Mesodermal cell (in vitro differentiated cells): Measurements from ENCODE around the gene PCDH9.
A peak's percentile ranks its signal among the peaks of the same experiment; 100 is the strongest.

Experiments
- H3K27ac ChIP-seq: 2 replicates; pipeline ENCODE4 v1.7.0; 2013; ENCODE audit warnings: mild to moderate bottlenecking, low read depth, low read length, moderate library complexity; ENCODE audit not compliant: severe bottlenecking
- H3K36me3 ChIP-seq: 2 replicates; pipeline ENCODE4 v1.7.1; 2013; ENCODE audit warnings: mild to moderate bottlenecking, low read length, moderate library complexity; ENCODE audit not compliant: control insufficient read depth, insufficient read depth
- H3K4me1 ChIP-seq: one replicate; pipeline ENCODE4 v1.7.1; 2013; ENCODE audit warnings: mild to moderate bottlenecking, low read length; ENCODE audit not compliant: insufficient read depth, control insufficient read depth, poor library complexity, severe bottlenecking
- H3K4me3 ChIP-seq: 2 replicates; pipeline ENCODE4 v1.7.0; 2013; ENCODE audit warnings: low read length, control low read depth, mild to moderate bottlenecking; ENCODE audit not compliant: insufficient read depth, poor library complexity, severe bottlenecking; ENCODE audit errors: extremely low read depth
- H3K9me3 ChIP-seq: 2 replicates; pipeline ENCODE4 v1.7.1; 2013; ENCODE audit warnings: mild to moderate bottlenecking, low read length, moderate library complexity; ENCODE audit not compliant: control insufficient read depth
- WGBS, 2 experiments: methylation state at CpG; one replicate each; pipeline ENCODE4 v1.1.5; 2013; ENCODE audit warnings: missing lambda C conversion rate in 2 of 2; ENCODE audit not compliant: insufficient coverage in 2 of 2; 5-methylcytosine and 5-hydroxymethylcytosine counted together

Gene PCDH9

DNA sequence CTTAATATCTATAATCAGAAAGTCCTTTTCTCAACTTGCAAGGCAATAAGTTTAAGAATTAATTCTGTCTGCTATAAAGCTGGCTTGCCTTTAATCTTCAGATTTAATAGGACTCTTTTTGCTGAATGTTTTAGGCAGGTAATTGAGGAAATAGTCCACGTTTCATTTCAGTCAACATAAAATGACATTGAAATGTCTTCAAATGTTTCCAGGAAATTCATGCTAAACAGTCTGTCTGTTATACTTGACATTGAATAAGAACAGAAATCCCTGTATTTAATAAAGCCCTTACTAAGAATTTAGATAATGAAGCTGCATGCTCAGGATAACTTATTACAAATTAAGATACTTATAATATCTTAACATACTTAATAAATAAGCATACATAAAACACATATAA is 84.2 kb downstream of the PCDH9 start:
- H3K4me1 ChIP-seq = peaks cover 30% of the 10 kb centered on the region
- no peak overlapping the region for H3K27ac ChIP-seq
- no CpG with 5 or more reads among the region's 1 CpG for WGBS, 2 experiments
- no peaks in the 10 kb centered on the region for H3K9me3 ChIP-seq
- H3K4me3 ChIP-seq = no peak overlapping the region
- no peaks in the 10 kb centered on the region for H3K36me3 ChIP-seq

DNA sequence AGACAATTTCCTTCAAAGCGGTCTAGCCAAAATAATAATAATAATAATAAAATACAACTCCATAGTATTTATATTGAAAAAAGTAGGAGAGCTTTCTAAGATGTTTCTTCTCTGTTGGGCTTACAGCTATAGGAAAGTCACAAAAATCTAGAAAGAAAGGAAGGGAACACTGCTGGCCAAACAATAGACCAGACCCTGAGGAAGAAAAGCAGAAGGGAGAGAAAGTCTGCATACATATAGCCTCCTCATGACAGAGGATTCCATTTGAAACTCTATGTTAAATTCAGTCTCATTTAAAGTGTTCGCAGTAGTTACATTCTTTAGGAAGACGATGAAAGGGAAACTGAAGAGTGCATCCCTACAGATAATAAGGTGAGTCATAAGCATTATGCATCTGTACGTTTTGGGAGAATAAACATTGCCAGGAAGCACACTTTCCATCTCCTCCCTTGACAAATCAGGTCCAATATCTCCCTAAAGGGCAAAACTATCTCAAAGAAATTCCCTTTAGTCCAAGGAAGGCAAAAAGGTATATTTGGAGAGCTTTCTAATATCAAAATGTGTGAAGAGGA is 86.5 kb downstream of the PCDH9 start:
- Histone ChIP-seq H3K4me3 (no peak overlapping the region), H3K36me3 (no peaks in the 10 kb centered on the region), H3K4me1 (peaks cover 30% of the 10 kb centered on the region), H3K27ac (no peak overlapping the region), H3K9me3 (no peaks in the 10 kb centered on the region)
- no CpG with 5 or more reads among the region's 4 CpGs for WGBS, 2 experiments

DNA sequence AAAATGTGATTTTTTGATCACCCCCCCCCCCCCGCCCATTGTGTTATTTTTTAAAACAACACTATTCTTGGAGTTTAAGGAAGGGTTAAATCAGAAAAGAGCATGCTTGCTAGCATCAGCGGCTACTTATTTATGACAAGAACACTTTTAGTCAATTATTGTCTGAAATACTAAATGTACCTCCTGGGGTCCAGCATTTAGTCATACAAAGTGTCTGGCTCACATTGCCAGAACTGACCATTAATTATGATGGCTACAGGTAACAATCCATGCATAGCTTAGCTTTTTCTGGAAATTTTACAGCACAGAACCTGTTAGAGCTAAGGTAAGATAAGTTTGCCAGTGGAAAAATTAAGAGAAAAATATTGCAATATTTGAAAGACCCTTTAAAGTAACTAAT is 90.1 kb downstream of the PCDH9 start:
- Histone ChIP-seq H3K36me3 (no peaks in the 10 kb centered on the region), H3K4me3 (no peak overlapping the region), H3K27ac (no peak overlapping the region), H3K4me1 (peaks cover 12% of the 10 kb centered on the region), H3K9me3 (no peaks in the 10 kb centered on the region)
- WGBS, 2 experiments = no CpG with 5 or more reads among the region's 2 CpGs

DNA sequence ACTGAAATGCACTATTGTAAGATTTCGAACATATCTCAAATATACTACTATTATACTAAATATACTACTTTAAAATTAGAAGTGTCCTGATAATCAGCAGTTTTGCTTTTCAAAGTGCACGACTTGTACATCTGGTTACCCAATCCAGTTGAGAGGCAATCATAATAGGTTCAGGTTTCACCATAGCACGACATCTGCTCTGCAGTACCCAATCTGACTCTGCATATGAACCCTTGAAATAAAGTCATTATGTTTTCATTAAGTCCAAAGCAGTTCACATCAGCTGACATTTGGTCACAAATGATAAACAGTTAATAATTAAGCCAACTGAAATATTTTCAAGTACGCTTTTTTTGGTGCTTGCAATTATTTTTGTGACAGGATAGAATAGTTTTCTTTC is 90.6 kb downstream of the PCDH9 start:
- no peaks in the 10 kb centered on the region for H3K36me3 ChIP-seq
- peaks cover 13% of the 10 kb centered on the region for H3K4me1 ChIP-seq
- WGBS, 2 experiments = 100% methylated on average over 1 of the region's 4 CpGs; no CpG with 5 or more reads in 1 of the 2 experiments
- H3K27ac ChIP-seq = no peak overlapping the region
- no peaks in the 10 kb centered on the region for H3K9me3 ChIP-seq
- H3K4me3 ChIP-seq = no peak overlapping the region

DNA sequence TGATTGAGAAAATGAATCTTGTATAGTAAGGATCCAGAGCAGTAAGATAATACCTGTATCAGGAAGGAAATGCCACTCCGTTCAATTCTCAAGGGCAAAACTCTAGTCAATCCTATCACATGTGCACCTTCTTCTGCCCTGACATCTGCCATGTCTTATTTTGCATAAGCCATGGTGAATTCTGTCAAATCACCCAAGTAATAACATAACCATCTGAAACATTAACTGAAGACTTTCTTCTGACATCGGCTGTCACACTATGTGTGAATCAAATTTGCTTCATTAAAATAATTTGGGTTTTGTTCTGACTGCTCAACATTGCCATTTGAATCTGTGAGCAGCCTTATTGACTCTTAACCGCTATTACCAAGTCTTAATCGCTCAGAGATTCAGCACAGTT is 91.2 kb downstream of the PCDH9 start:
- Histone ChIP-seq H3K27ac (no peak overlapping the region), H3K4me3 (no peak overlapping the region), H3K4me1 (peaks cover 14% of the 10 kb centered on the region), H3K36me3 (no peaks in the 10 kb centered on the region), H3K9me3 (no peaks in the 10 kb centered on the region)
- WGBS, 2 experiments = 80 to 100% methylated on average over 2 to 4 of the region's 4 CpGs

DNA sequence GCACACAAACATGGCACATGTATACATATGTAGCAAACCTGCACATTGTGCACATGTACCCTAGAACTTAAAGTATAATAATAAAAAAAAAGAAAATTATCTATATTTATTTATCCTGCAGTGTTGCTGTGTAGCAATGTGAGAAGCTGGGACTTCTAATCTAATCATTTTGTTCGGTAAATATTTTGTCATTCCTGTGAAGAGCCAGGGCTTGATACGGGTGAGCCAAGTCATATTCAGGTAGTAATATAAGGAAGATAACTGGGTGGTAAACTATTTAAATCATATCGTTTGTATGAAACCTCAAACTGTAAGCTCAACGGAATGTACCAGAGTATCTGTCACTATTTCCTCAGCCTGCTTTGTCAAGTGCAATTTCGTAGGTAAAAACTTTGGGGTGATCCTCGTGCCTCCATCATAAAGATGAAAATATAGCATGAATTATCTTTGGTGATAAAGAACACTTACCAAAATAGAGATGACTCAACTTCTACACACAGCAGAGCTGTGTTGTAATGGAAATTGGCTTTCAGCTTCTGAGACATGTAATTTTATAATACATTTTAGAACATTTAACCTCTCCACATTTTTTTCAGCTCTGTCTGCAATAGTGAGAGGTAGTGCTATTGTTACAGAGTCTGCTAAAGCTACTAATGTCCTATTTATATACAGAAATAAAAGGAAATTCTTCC is 92.9 kb downstream of the PCDH9 start:
- Histone ChIP-seq H3K9me3 (no peaks in the 10 kb centered on the region), H3K4me3 (no peak overlapping the region), H3K36me3 (no peaks in the 10 kb centered on the region), H3K27ac (no peak overlapping the region), H3K4me1 (peaks cover 5% of the 10 kb centered on the region)
- 100% methylated on average over 1 to 2 of the region's 6 CpGs for WGBS, 2 experiments

DNA sequence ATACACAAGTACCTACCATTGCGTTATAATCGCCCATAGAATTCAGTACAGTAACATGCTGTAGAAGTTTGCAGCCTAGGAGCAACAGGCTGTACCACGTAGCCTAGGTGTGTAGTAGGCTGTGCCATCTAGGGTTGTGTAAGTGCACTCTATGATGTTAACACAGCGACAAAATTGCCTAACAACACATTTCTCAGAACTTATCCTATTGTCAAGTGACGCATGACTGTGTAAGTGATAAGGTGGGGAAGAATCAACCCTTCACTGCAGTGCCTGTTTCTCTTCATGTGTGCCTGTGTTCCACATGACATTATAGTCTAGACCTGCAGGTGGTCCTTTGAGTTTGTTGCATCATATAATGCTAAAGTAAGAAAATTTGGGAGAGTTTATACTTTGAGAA is 94.0 kb downstream of the PCDH9 start:
- H3K4me1 ChIP-seq = peaks cover 5% of the 10 kb centered on the region
- WGBS, 2 experiments = 92% methylated on average over 2 of the region's 5 CpGs; no CpG with 5 or more reads in 1 of the 2 experiments

DNA sequence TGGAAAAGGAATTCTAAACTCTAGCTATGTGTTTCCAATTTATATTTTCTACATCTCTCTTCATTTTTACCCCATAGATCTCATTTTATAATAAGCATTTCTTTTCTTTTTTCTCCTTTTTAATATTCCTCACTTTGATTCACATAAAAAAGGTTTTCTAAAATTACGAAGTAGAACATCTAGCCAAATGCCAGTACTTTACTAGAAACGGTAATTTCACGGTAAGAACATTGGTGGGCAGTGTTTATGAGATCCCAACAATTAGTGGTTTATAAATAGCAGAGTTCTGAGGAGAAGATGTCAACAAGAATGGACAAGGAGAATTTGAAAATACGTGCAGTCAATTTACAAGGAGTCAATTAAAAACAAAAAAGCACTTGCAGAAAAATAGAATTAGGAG is 94.8 kb downstream of the PCDH9 start:
- Histone ChIP-seq H3K27ac (no peak overlapping the region), H3K4me3 (no peak overlapping the region), H3K9me3 (no peaks in the 10 kb centered on the region), H3K4me1 (peaks cover 5% of the 10 kb centered on the region), H3K36me3 (no peaks in the 10 kb centered on the region)
- 83 to 94% methylated on average over 2 to 3 of the region's 4 CpGs for WGBS, 2 experiments

More for the DNA sequence above, 94.0 kb downstream of the PCDH9 start:
- Histone ChIP-seq H3K9me3 (no peaks in the 10 kb centered on the region), H3K27ac (no peak overlapping the region), H3K36me3 (no peaks in the 10 kb centered on the region), H3K4me3 (no peak overlapping the region)

DNA sequence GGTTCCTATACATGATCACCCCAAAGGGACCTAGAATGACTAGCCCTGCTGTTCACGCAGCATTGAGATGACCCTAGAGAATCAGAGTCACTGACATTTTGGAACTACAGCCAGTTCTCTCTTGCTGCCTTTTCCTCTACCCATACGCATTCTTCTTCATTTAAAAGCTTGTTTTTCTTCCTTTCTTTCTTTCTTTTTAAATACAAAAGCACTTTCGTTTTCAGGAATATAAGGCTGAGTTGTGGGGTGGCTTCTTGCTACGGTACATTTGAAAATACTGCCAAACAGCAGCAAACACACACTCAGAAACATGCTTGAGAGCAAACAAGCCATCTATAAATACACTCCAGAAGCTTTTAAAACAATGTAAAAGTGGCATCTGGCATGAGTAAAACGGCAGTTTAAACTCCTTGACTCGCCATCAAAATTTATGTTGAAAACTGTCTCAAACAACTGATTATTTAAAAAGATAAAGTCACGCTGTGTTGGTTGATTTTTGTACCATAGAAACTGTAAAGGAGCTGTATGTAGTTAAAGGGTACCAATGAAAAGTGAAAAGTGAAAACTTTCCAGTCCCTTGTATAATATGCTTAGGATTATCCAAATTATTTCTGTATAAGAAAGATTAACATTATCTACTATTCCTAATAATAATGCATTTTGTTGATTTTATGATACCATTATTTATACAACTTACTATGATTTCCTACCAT is 95.6 kb downstream of the PCDH9 start:
- no peaks in the 10 kb centered on the region for H3K9me3 ChIP-seq
- H3K4me1 ChIP-seq = peaks cover 5% of the 10 kb centered on the region
- H3K36me3 ChIP-seq = no peaks in the 10 kb centered on the region
- peak overlapping the region; percentile 50 for H3K27ac ChIP-seq
- 76 to 92% methylated on average over 1 to 2 of the region's 7 CpGs for WGBS, 2 experiments
- no peak overlapping the region for H3K4me3 ChIP-seq

DNA sequence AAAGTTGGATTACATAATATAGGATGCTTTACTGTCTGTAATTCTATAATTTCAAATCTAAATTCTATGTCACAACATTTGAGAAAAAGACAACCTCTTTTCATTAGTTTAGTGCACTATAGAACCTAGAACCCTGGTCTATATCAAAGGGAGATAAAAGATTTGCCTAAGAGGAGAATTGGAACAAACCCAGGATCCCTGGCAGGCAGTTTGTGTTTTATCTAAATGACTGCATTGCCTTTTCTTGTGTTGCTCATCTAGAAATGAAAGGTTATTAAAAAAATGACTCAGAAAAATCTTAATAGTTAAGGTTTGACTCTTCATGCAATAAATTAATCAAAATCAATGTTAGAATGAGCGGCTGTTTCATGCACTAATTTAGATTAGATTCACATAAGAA is 96.7 kb downstream of the PCDH9 start:
- Histone ChIP-seq H3K27ac (no peak overlapping the region), H3K36me3 (no peaks in the 10 kb centered on the region), H3K4me1 (peaks cover 5% of the 10 kb centered on the region), H3K9me3 (no peaks in the 10 kb centered on the region), H3K4me3 (no peak overlapping the region)
- no CpG with 5 or more reads among the region's 1 CpG for WGBS, 2 experiments

DNA sequence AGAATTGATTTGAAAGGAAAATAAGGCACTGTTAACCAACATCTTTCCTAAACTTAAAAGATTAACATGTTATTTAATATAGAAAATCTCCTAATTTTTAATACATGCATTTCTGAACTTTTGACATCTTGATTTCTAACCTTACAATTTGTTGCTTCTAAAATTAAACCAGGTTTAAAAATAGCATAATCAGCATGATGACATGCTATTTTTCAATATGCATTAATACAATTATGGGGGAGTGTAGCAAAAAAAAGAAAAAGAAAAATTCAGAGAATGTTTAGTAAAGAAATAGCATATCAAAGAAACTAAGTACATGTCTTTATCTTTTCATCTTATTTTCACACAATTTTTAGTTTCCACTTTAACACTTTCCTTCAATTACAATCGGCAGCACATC is 98.7 kb downstream of the PCDH9 start:
- WGBS, 2 experiments = no CpG with 5 or more reads among the region's 1 CpG
- Histone ChIP-seq H3K9me3 (no peaks in the 10 kb centered on the region), H3K27ac (no peak overlapping the region), H3K4me3 (no peak overlapping the region), H3K4me1 (peaks cover 5% of the 10 kb centered on the region), H3K36me3 (no peaks in the 10 kb centered on the region)
